Psoas muscle (tissue), 8 donors: ENCODE data around the gene PRCD. TPM values are rescaled to one million over a fixed set of nuclear protein-coding genes. Genes with fewer than 3 reads are reported as not detected.

ENCODE experiments used
- ATAC-seq, 4 donors: fragments of 200-7000 bp; cut with Tn5 transposase; one replicate each; pipeline ENCODE4 v1.9.1; 2020; ENCODE audit warnings: moderate library complexity in 3 of 4, mild to moderate bottlenecking in 2 of 4
- DNase-seq, 2 donors: peaks; one replicate each; pipeline ENCODE4 v3.0.0-alpha.2; 2020
- H3K27ac ChIP-seq: fragments of 200-600 bp; one replicate; pipeline ENCODE4 v1.8.0; 2022
- H3K27me3 ChIP-seq, 3 donors: fragments of 200-600 bp in 1 of 3; one replicate each; pipeline versions ENCODE4 v1.6.1 to v1.8.0; 2013 to 2022; ENCODE audit warnings: low read length in 2 of 3, mild to moderate bottlenecking in 2 of 3, moderate library complexity in 1 of 3; ENCODE audit not compliant: insufficient read depth in 3 of 3
- H3K36me3 ChIP-seq, 2 donors: fragments of 200-600 bp in 1 of 2; one replicate each; pipeline versions ENCODE4 v1.6.1 to v1.8.0; 2013 to 2022; ENCODE audit warnings: low read depth in 1 of 2, mild to moderate bottlenecking in 1 of 2, moderate library complexity in 1 of 2; ENCODE audit not compliant: insufficient read depth in 1 of 2
- H3K4me1 ChIP-seq: fragments of 200-600 bp; one replicate; pipeline ENCODE4 v1.8.0; 2022
- H3K4me3 ChIP-seq: fragments of 200-600 bp; one replicate; pipeline ENCODE4 v1.8.0; 2022; ENCODE audit warnings: mild to moderate bottlenecking
- H3K9me3 ChIP-seq: fragments of 200-600 bp; one replicate; pipeline ENCODE4 v1.8.0; 2022
- WGBS, 3 donors: extraction: QIAGEN DNeasy Blood & Tissue Kit; methylation state at CpG; one replicate each; pipeline versions ENCODE4 v1.1.6 to v1.1.7; 2013; 5-methylcytosine and 5-hydroxymethylcytosine counted together
- intact Hi-C, 2 donors: fragments of 100-400 bp; cut with DNase I; formaldehyde crosslinking; loops; one replicate each; pipeline versions ENCODE4 v1.11.0 to v1.14.2; 2022
- long read RNA-seq, 2 donors: library from polyadenylated mRNA; unstranded; transcript quantifications; one replicate each; pipeline ENCODE4 v2.0.0, GENCODE V29; 2021
- polyA plus RNA-seq, 3 donors: library from polyadenylated mRNA; stranded (reverse); fragments of 200-250 nt; gene quantifications; one replicate each; pipeline ENCODE4 v1.2.3, GENCODE V29; 2013
- total RNA-seq, 4 donors: library from RNA; stranded (reverse); fragmentation: NEBNext Ultra II Directional in 2 of 4; extraction: Animal tissue kit (Norgen Biotek cat#: 25700) in 2 of 4; gene quantifications; one replicate each; pipeline versions ENCODE4 v1.2.1 to v1.2.4, GENCODE V29; 2021 to 2023
- TF ChIP-seq, protein P1 (sequence below): fragments of 200-600 bp; IDR thresholded peaks from one replicate; pipeline ENCODE4 v1.8.0; 2022; ENCODE audit warnings: antibody characterized with exemption
- donor health status: healthy with polysubstance abuse.
- donor health status: DM: no; HTN: no; CAD: no; lungs with moderate emphysema.
- donor health status: Bipolar disorder and iron deficiency.
- donor health status: healthy.
- donor health status: DM: yes; HTN: yes; CAD: no.
- donor health status: DM: no; HTN: no; CAD: no.
- donor health status: DM: no; HTN: no; CAD: no.
- donor health status: DM: yes; HTN: yes; CAD: no.

Gene PRCD, protein sequence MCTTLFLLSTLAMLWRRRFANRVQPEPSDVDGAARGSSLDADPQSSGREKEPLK
- total RNA-seq (1 to 10 TPM in 2 of 4 donors, under 1 TPM in 2; 0.18 to 1.7 (median 1.0) TPM), polyA plus RNA-seq (1 to 10 TPM; 1.2 to 1.6 (median 1.3) TPM)
- long read RNA-seq, donor 1: 0 reads
- long read RNA-seq, donor 2, partial matches to known transcripts: 0 of 1 reads
- long read RNA-seq, donor 2, other reads (novel, unspliced or antisense): 1 of 1 reads

- Histone ChIP-seq H3K9me3 (no peaks in the 10 kb centered on the region), H3K4me1 (peaks cover 38% of the 10 kb centered on the region), H3K4me3 (peak within 1 kb of the TSS; percentile 71), H3K27ac (peak within 1 kb of the TSS; percentile 72), H3K36me3 (no peaks in the 10 kb centered on the region), H3K27me3 (peaks cover 0 to 19% (median 9%) of the 10 kb centered on the region in 3 donors)
- TF ChIP-seq, protein P1, sequence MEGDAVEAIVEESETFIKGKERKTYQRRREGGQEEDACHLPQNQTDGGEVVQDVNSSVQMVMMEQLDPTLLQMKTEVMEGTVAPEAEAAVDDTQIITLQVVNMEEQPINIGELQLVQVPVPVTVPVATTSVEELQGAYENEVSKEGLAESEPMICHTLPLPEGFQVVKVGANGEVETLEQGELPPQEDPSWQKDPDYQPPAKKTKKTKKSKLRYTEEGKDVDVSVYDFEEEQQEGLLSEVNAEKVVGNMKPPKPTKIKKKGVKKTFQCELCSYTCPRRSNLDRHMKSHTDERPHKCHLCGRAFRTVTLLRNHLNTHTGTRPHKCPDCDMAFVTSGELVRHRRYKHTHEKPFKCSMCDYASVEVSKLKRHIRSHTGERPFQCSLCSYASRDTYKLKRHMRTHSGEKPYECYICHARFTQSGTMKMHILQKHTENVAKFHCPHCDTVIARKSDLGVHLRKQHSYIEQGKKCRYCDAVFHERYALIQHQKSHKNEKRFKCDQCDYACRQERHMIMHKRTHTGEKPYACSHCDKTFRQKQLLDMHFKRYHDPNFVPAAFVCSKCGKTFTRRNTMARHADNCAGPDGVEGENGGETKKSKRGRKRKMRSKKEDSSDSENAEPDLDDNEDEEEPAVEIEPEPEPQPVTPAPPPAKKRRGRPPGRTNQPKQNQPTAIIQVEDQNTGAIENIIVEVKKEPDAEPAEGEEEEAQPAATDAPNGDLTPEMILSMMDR: no peak
- WGBS, 3 donors: 44 to 59% (median 53%) methylated on average over 16 to 22 of the region's 22 CpGs
- intact Hi-C loops: no loop called here
- DNase-seq (no peak), ATAC-seq (no peak)
Observed at GRCh38 chr17:76539631-76540271, at the start of gene PRCD. Gene PRCD (plus strand): TSS chr17:76540044. CDS start chr17:76540142, 98 bp downstream.

- intact Hi-C loops: no loop called here
- no peak overlapping the region for H3K27ac ChIP-seq
- no peak for ATAC-seq
Observed at GRCh38 chr17:76490112-76490710, 49.6 kb upstream of the PRCD start.

GRCh38 chr17:76491271-76492122, 48.3 kb upstream of the PRCD start:
- Histone ChIP-seq H3K9me3 (no peaks in the 10 kb centered on the region), H3K36me3 (peaks cover 0 to 9% of the 10 kb centered on the region in 2 donors), H3K4me1 (peaks cover 26% of the 10 kb centered on the region), H3K27ac (peak overlapping the region; percentile 57), H3K4me3 (no peak overlapping the region), H3K27me3 (no peaks in the 10 kb centered on the region)
- TF ChIP-seq, protein P1: no peak
- intact Hi-C loops: no loop called here
- peak in 1 of 4 donors; percentile 2 for ATAC-seq
- WGBS, 3 donors: 85 to 91% (median 89%) methylated on average over 16 to 17 of the region's 17 CpGs
- DNase-seq: no peak

More at GRCh38 chr17:76490112-76490710, 49.6 kb upstream of the PRCD start:
- Histone ChIP-seq H3K36me3 (peaks cover 0 to 9% of the 10 kb centered on the region in 2 donors), H3K4me3 (no peak overlapping the region), H3K9me3 (no peaks in the 10 kb centered on the region), H3K27me3 (no peaks in the 10 kb centered on the region), H3K4me1 (peaks cover 22% of the 10 kb centered on the region)
- WGBS, 3 donors: 73 to 79% (median 73%) methylated on average over 10 of the region's 10 CpGs
- DNase-seq: no peak
- TF ChIP-seq, protein P1: no peak

DNA sequence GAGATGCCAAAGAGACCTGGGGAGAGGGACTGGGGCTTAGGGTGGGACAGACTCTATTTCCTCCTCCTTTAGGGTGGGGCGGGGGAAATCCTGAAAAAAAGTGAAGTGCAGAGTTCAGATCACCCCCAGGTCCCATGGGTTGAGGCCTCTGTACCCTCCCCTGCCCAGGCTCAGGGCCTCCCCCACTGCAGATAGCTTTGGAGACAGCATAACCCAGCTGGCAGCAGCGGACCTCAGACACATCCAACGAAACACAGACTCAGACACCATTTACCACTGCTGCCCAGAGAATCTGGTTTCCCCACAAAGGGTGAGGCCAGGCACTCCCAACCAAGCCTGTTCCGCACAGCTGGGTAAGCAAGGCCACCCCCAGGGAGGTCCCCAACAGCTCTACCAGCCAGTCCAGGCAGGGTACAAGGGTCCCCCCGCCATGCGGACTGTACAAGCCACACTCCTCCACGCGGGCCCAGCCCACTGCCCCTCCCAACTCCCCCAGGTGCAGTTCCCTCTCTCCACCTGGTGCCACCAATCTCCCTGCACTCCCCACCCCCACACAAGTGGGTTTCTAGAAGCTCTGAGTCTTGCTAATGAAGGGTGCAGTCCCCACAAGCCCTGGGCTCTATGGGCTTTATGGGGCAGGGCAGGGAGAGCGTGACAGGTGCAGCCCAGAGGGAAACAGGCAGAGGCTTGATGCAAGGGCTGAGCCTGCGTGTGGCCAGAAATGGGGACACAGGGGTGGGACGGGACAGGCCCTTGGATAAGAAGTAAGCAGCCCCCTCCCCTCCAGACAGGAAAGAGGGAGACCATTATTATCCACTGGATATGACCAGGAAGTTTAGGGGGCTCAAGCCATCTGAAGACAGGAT, 47.5 kb upstream of the PRCD start:
- Histone ChIP-seq H3K4me3 (no peak overlapping the region), H3K4me1 (peaks cover 32% of the 10 kb centered on the region), H3K9me3 (no peaks in the 10 kb centered on the region), H3K27ac (peak overlapping the region; percentile 57), H3K27me3 (no peaks in the 10 kb centered on the region), H3K36me3 (peaks cover 0 to 6% of the 10 kb centered on the region in 2 donors)
- ATAC-seq: peak in 3 of 4 donors; percentile 21 to 26 (median 23)
- DNase-seq: no peak
- intact Hi-C loops: no loop called here
- TF ChIP-seq, protein P1: no peak
- WGBS, 3 donors: 67 to 71% (median 68%) methylated on average over 10 to 11 of the region's 11 CpGs
